Measurements from ENCODE around the gene PARN.

Gene PARN

GRCh38 chr16:14566599-14566998 is 63.5 kb downstream of the PARN start:
- H2AFZ ChIP-seq (ENCODE audit: low read depth), result no peak overlapping the region
- no peaks in the 10 kb centered on the region for H3K79me2 ChIP-seq (ENCODE audit: insufficient read depth, low read depth)
- peak overlapping the region; percentile 85; the same call in 1 of the 2 replicates for H3K27ac ChIP-seq
- H3K4me3 ChIP-seq (IDR thresholded peaks at IDR 0.05; ENCODE audit: insufficient read depth, low read depth, low read length), result no peak overlapping the region
- TF ChIP-seq, protein P1, sequence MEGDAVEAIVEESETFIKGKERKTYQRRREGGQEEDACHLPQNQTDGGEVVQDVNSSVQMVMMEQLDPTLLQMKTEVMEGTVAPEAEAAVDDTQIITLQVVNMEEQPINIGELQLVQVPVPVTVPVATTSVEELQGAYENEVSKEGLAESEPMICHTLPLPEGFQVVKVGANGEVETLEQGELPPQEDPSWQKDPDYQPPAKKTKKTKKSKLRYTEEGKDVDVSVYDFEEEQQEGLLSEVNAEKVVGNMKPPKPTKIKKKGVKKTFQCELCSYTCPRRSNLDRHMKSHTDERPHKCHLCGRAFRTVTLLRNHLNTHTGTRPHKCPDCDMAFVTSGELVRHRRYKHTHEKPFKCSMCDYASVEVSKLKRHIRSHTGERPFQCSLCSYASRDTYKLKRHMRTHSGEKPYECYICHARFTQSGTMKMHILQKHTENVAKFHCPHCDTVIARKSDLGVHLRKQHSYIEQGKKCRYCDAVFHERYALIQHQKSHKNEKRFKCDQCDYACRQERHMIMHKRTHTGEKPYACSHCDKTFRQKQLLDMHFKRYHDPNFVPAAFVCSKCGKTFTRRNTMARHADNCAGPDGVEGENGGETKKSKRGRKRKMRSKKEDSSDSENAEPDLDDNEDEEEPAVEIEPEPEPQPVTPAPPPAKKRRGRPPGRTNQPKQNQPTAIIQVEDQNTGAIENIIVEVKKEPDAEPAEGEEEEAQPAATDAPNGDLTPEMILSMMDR (conservative IDR thresholded peaks at IDR 0.05; ENCODE audit: low read depth, low read length), result no peak
- no peaks in the 10 kb centered on the region for H3K36me3 ChIP-seq (ENCODE audit: insufficient read depth)
- peak overlapping the region; percentile 83; the same call in 1 of the 2 replicates for H3K4me2 ChIP-seq
- 0 out of 2 replicates have a peak overlapping the region, but pooled peaks have one; percentile 22 for H3K9ac ChIP-seq
- H4K20me1 ChIP-seq (ENCODE audit: insufficient read depth), result no peaks in the 10 kb centered on the region
- H3K4me1 ChIP-seq (ENCODE audit: low read depth, poor library complexity, severe bottlenecking), result peaks cover 60% of the 10 kb centered on the region
- H3K27me3 ChIP-seq (ENCODE audit: insufficient read depth, low read depth), result no peaks in the 10 kb centered on the region

DNA sequence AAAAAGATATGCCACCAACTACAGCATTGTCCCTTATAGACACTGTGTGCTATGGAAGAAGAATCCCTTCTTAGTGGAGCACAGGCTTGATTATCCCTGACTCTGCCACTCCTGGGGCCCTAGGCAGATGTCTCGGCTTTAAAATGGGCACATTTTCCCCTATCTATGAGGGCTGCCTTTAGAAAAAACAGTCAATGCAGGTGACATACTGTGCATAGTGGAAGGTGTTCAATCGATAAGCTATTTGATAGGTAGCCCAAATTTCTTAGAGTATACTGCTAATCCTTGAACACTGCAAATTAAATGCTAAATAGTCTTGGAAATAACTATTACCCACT is 64.4 kb downstream of the PARN start:
- Histone ChIP-seq H3K36me3 (ENCODE audit: insufficient read depth) (no peaks in the 10 kb centered on the region), H3K27me3 (ENCODE audit: insufficient read depth, low read depth) (no peaks in the 10 kb centered on the region), H3K79me2 (ENCODE audit: insufficient read depth, low read depth) (no peaks in the 10 kb centered on the region), H2AFZ (ENCODE audit: low read depth) (no peak overlapping the region), H3K4me1 (ENCODE audit: low read depth, poor library complexity, severe bottlenecking) (peaks cover 64% of the 10 kb centered on the region), H3K27ac (peak overlapping the region; percentile 85), H3K4me2 (peak overlapping the region; percentile 83), H3K4me3 (IDR thresholded peaks at IDR 0.05; ENCODE audit: insufficient read depth, low read depth, low read length) (no peak overlapping the region), H3K9ac (peak overlapping the region; percentile 71; the same call in 1 of the 2 replicates), H4K20me1 (ENCODE audit: insufficient read depth) (no peaks in the 10 kb centered on the region)
- TF ChIP-seq, protein P1 (conservative IDR thresholded peaks at IDR 0.05; ENCODE audit: low read depth, low read length), result no peak

DNA sequence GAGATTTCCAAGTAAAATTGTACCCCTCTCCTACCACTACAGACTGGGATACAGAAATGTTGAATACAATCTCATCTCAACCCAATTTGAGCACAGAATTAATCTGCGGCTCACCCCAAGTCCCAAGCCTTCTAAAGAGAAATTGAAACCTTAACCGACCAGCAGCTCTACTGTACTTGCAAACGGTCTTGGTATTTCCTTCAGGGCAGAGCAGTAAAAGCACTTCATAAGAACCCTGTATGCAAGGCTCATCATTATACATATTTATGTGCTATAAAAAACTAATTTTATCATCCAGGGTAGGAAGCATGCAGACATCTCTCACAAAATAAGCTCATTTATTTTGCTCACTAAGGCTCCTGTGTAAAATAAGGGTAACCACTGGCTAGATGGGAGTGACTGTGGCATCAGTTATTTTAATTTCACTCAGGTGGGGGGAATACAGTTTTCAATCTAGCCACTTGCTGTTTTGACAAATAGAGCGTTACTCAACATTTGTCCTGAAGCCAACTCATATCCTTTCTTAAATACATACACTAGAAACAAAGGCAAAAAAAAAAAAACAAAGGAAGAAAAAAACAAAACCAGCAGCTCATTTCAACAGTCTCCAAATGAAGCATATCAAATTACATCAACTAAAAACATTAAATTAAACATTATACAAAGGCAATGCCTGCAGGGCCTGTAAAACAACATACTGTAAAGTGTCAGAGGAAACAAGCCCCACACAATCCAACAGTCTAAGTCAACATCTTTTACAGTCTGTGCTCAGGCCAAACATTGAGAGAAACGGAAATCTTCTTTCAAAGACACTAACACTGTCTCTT is 65.0 kb downstream of the PARN start:
- Histone ChIP-seq H4K20me1 (ENCODE audit: insufficient read depth) (no peaks in the 10 kb centered on the region), H3K36me3 (ENCODE audit: insufficient read depth) (no peaks in the 10 kb centered on the region), H2AFZ (ENCODE audit: low read depth) (peak overlapping the region; percentile 55), H3K27ac (peak overlapping the region; percentile 85), H3K27me3 (ENCODE audit: insufficient read depth, low read depth) (no peaks in the 10 kb centered on the region), H3K4me1 (ENCODE audit: low read depth, poor library complexity, severe bottlenecking) (peaks cover 70% of the 10 kb centered on the region), H3K79me2 (ENCODE audit: insufficient read depth, low read depth) (no peaks in the 10 kb centered on the region), H3K4me2 (peak overlapping the region; percentile 83), H3K4me3 (IDR thresholded peaks at IDR 0.05; ENCODE audit: insufficient read depth, low read depth, low read length) (no peak overlapping the region), H3K9ac (peak overlapping the region; percentile 71)
- TF ChIP-seq, protein P1 (conservative IDR thresholded peaks at IDR 0.05; ENCODE audit: low read depth, low read length), result no peak

DNA sequence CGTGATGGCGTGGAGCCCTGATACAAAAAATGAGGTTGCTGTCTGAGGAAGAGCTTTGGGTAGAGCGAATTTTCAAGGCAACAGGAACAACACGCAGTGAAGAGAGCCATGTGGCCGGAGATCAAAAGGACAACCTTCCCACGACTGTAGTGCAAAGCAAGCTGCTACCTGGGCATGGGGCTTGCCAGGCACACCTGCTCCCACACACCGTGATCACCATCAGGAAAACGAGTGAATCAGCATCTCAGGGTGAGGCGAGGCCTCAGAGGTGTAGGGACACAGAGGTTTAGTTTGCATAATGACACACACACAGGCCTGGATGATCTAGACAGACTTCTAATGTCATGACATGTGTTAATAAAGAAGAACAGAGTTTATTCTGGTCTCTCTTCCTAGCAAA is 65.7 kb downstream of the PARN start:
- Histone ChIP-seq H3K4me1 (ENCODE audit: low read depth, poor library complexity, severe bottlenecking) (peaks cover 76% of the 10 kb centered on the region), H4K20me1 (ENCODE audit: insufficient read depth) (no peaks in the 10 kb centered on the region), H3K4me2 (peak overlapping the region; percentile 83), H3K36me3 (ENCODE audit: insufficient read depth) (no peaks in the 10 kb centered on the region), H3K4me3 (IDR thresholded peaks at IDR 0.05; ENCODE audit: insufficient read depth, low read depth, low read length) (no peak overlapping the region), H3K27ac (peak overlapping the region; percentile 85), H3K79me2 (ENCODE audit: insufficient read depth, low read depth) (no peaks in the 10 kb centered on the region), H3K27me3 (ENCODE audit: insufficient read depth, low read depth) (no peaks in the 10 kb centered on the region), H2AFZ (ENCODE audit: low read depth) (peak overlapping the region; percentile 55), H3K9ac (peak overlapping the region; percentile 71)
- TF ChIP-seq, protein P1 (conservative IDR thresholded peaks at IDR 0.05; ENCODE audit: low read depth, low read length), result no peak

Data from KMS-11 (cell line).